ENCODE measurements around the gene AVP.
"Not testable (repeated sequence)": the region's sequence is repeated elsewhere in the genome, so short reads cannot be mapped to it uniquely, and the experiment has no call there.

The AVP gene

GRCh38 chr20:3084283-3084985 is at the start of gene AVP:
TSS of gene AVP (minus strand) at chr20:3084724. CDS start at chr20:3084674, 50 bp downstream.
- Histone ChIP-seq H3K4me3 (ENCODE audit: low read depth, low read length) (no peak within 1 kb of the TSS), H2AFZ (ENCODE audit: low read length, unreplicated experiment) (no peak within 1 kb of the TSS), H3K27me3 (ENCODE audit: insufficient read depth, low read length) (peaks cover 28% of the 10 kb centered on the region), H3K36me3 (ENCODE audit: insufficient read depth, low read length) (no peaks in the 10 kb centered on the region), H3K27ac (ENCODE audit: low read depth, low read length) (no peak within 1 kb of the TSS), H3K4me1 (ENCODE audit: control insufficient read depth, insufficient read depth, low read length, unreplicated experiment) (peaks cover 13% of the 10 kb centered on the region), H3K79me2 (ENCODE audit: control insufficient read depth, insufficient read depth, low read length, unreplicated experiment) (no peaks in the 10 kb centered on the region)

GRCh38 chr20:3134151-3134550 is 49.6 kb upstream of the AVP start:
- H3K36me3 ChIP-seq (ENCODE audit: insufficient read depth, low read length), result no peaks in the 10 kb centered on the region
- H3K27ac ChIP-seq (ENCODE audit: low read depth, low read length), result no peak overlapping the region
- H3K27me3 ChIP-seq (ENCODE audit: insufficient read depth, low read length), result no peaks in the 10 kb centered on the region
- peaks cover 7% of the 10 kb centered on the region for H3K79me2 ChIP-seq (ENCODE audit: control insufficient read depth, insufficient read depth, low read length, unreplicated experiment)
- H3K4me3 ChIP-seq (ENCODE audit: low read depth, low read length), result no peak overlapping the region
- peaks cover 4% of the 10 kb centered on the region for H3K4me1 ChIP-seq (ENCODE audit: control insufficient read depth, insufficient read depth, low read length, unreplicated experiment)
- H2AFZ ChIP-seq (ENCODE audit: low read length, unreplicated experiment), result no peak overlapping the region

GRCh38 chr20:3133155-3133554 is 48.6 kb upstream of the AVP start:
- Histone ChIP-seq H3K27me3 (ENCODE audit: insufficient read depth, low read length) (no peaks in the 10 kb centered on the region), H3K79me2 (ENCODE audit: control insufficient read depth, insufficient read depth, low read length, unreplicated experiment) (peaks cover 7% of the 10 kb centered on the region), H2AFZ (ENCODE audit: low read length, unreplicated experiment) (no peak overlapping the region), H3K4me3 (ENCODE audit: low read depth, low read length) (no peak overlapping the region), H3K27ac (ENCODE audit: low read depth, low read length) (no peak overlapping the region), H3K36me3 (ENCODE audit: insufficient read depth, low read length) (no peaks in the 10 kb centered on the region), H3K4me1 (ENCODE audit: control insufficient read depth, insufficient read depth, low read length, unreplicated experiment) (peaks cover 4% of the 10 kb centered on the region)

GRCh38 chr20:3130051-3130600 is 45.6 kb upstream of the AVP start:
- no peak overlapping the region for H3K4me3 ChIP-seq (ENCODE audit: low read depth, low read length)
- H3K27me3 ChIP-seq (ENCODE audit: insufficient read depth, low read length), result no peaks in the 10 kb centered on the region
- peaks cover 5% of the 10 kb centered on the region for H3K79me2 ChIP-seq (ENCODE audit: control insufficient read depth, insufficient read depth, low read length, unreplicated experiment)
- no peak overlapping the region for H2AFZ ChIP-seq (ENCODE audit: low read length, unreplicated experiment)
- H3K27ac ChIP-seq (ENCODE audit: low read depth, low read length), result no peak overlapping the region
- no peaks in the 10 kb centered on the region for H3K36me3 ChIP-seq (ENCODE audit: insufficient read depth, low read length)
- H3K4me1 ChIP-seq (ENCODE audit: control insufficient read depth, insufficient read depth, low read length, unreplicated experiment), result no peaks in the 10 kb centered on the region

- no peaks in the 10 kb centered on the region for H3K4me1 ChIP-seq (ENCODE audit: control insufficient read depth, insufficient read depth, low read length, unreplicated experiment)
- no peak overlapping the region for H3K27ac ChIP-seq (ENCODE audit: low read depth, low read length)
- no peaks in the 10 kb centered on the region for H3K27me3 ChIP-seq (ENCODE audit: insufficient read depth, low read length)
- no peak overlapping the region for H2AFZ ChIP-seq (ENCODE audit: low read length, unreplicated experiment)
- no peaks in the 10 kb centered on the region for H3K36me3 ChIP-seq (ENCODE audit: insufficient read depth, low read length)
- peaks cover 4% of the 10 kb centered on the region for H3K79me2 ChIP-seq (ENCODE audit: control insufficient read depth, insufficient read depth, low read length, unreplicated experiment)
- no peak overlapping the region for H3K4me3 ChIP-seq (ENCODE audit: low read depth, low read length)
Measured at GRCh38 chr20:3129094-3129493, 44.6 kb upstream of the AVP start.

- peaks cover 2% of the 10 kb centered on the region for H3K4me1 ChIP-seq (ENCODE audit: control insufficient read depth, insufficient read depth, low read length, unreplicated experiment)
- H3K36me3 ChIP-seq (ENCODE audit: insufficient read depth, low read length), result no peaks in the 10 kb centered on the region
- peaks cover 4% of the 10 kb centered on the region for H3K79me2 ChIP-seq (ENCODE audit: control insufficient read depth, insufficient read depth, low read length, unreplicated experiment)
- no peaks in the 10 kb centered on the region for H3K27me3 ChIP-seq (ENCODE audit: insufficient read depth, low read length)
- no peak overlapping the region for H3K27ac ChIP-seq (ENCODE audit: low read depth, low read length)
- no peak overlapping the region for H3K4me3 ChIP-seq (ENCODE audit: low read depth, low read length)
- no peak overlapping the region for H2AFZ ChIP-seq (ENCODE audit: low read length, unreplicated experiment)
Measured at GRCh38 chr20:3128275-3128984, 43.9 kb upstream of the AVP start.

- H3K4me3 ChIP-seq (ENCODE audit: low read depth, low read length), result no peak overlapping the region
- H3K4me1 ChIP-seq (ENCODE audit: control insufficient read depth, insufficient read depth, low read length, unreplicated experiment), result peaks cover 7% of the 10 kb centered on the region
- H3K27me3 ChIP-seq (ENCODE audit: insufficient read depth, low read length), result no peaks in the 10 kb centered on the region
- peaks cover 11% of the 10 kb centered on the region; the same call in 1 of the 2 replicates for H3K36me3 ChIP-seq (ENCODE audit: insufficient read depth, low read length)
- no peak overlapping the region for H2AFZ ChIP-seq (ENCODE audit: low read length, unreplicated experiment)
- no peak overlapping the region for H3K27ac ChIP-seq (ENCODE audit: low read depth, low read length)
- H3K79me2 ChIP-seq (ENCODE audit: control insufficient read depth, insufficient read depth, low read length, unreplicated experiment), result peaks cover 2% of the 10 kb centered on the region
Measured at GRCh38 chr20:3126527-3126859, 42.0 kb upstream of the AVP start.

GRCh38 chr20:3125776-3126526 is 41.4 kb upstream of the AVP start:
- H3K27me3 ChIP-seq (ENCODE audit: insufficient read depth, low read length); H3K4me1 ChIP-seq (ENCODE audit: control insufficient read depth, insufficient read depth, low read length, unreplicated experiment); H3K27ac ChIP-seq (ENCODE audit: low read depth, low read length); H3K4me3 ChIP-seq (ENCODE audit: low read depth, low read length); H2AFZ ChIP-seq (ENCODE audit: low read length, unreplicated experiment); H3K79me2 ChIP-seq (ENCODE audit: control insufficient read depth, insufficient read depth, low read length, unreplicated experiment): not testable (repeated sequence)
- peaks cover 11% of the 10 kb centered on the region; the same call in 1 of the 2 replicates for H3K36me3 ChIP-seq (ENCODE audit: insufficient read depth, low read length)

GRCh38 chr20:3124773-3125560 is 40.4 kb upstream of the AVP start:
- H3K36me3 ChIP-seq (ENCODE audit: insufficient read depth, low read length), result peaks cover 11% of the 10 kb centered on the region; the same call in 1 of the 2 replicates
- H2AFZ ChIP-seq (ENCODE audit: low read length, unreplicated experiment); H3K79me2 ChIP-seq (ENCODE audit: control insufficient read depth, insufficient read depth, low read length, unreplicated experiment); H3K27ac ChIP-seq (ENCODE audit: low read depth, low read length); H3K4me3 ChIP-seq (ENCODE audit: low read depth, low read length); H3K27me3 ChIP-seq (ENCODE audit: insufficient read depth, low read length); H3K4me1 ChIP-seq (ENCODE audit: control insufficient read depth, insufficient read depth, low read length, unreplicated experiment): not testable (repeated sequence)

- H2AFZ ChIP-seq (ENCODE audit: low read length, unreplicated experiment); H3K4me1 ChIP-seq (ENCODE audit: control insufficient read depth, insufficient read depth, low read length, unreplicated experiment); H3K4me3 ChIP-seq (ENCODE audit: low read depth, low read length); H3K27ac ChIP-seq (ENCODE audit: low read depth, low read length); H3K79me2 ChIP-seq (ENCODE audit: control insufficient read depth, insufficient read depth, low read length, unreplicated experiment); H3K27me3 ChIP-seq (ENCODE audit: insufficient read depth, low read length): not testable (repeated sequence)
- peaks cover 11% of the 10 kb centered on the region; the same call in 1 of the 2 replicates for H3K36me3 ChIP-seq (ENCODE audit: insufficient read depth, low read length)
Measured at GRCh38 chr20:3124163-3124562, 39.6 kb upstream of the AVP start.

All from ACC112 (cell line).